ENCODE data around the gene ANKS1B.

The ANKS1B gene

DNA sequence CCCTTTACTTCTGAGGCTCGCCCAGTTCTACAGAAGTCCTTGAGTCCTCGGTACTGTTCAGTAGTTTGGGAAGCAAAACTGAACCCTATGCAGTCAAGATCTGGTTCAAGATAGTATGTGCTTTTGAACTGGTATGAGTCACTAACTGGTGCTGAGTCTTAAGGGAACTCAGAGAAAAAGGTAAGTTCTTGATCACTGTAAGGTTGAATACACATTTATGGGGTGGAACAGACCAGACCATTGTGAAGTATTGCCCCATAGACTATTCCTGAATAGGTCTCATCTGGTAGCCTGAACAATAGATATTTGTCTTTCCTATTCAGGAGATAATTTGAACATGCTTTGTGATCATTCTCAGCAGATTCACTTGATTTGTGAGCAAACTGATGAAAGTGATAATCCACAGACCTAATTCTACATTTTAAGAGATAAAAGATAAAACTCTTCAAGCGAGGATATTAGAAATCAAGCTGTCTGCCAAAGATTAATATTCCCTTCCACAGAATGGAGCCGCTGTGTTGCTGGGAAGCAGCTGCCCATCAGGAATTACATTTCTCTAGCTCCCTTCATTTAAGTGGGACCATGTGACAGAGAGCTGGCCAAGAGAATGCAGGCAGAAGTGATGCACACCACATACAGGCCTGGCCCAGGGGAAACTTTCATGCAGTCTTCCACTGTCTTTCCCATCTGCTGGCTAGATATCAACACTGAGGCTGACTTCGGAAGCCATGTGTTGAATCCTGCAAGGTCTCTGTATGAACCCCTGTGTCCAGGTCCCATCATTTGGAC, 707.0 kb downstream of the ANKS1B start:
- no peak for DNase-seq (ENCODE audit: low read depth)
- H3K4me3 ChIP-seq (ENCODE audit: control insufficient read depth, low read depth, low read length): no peak overlapping the region
- TF ChIP-seq, protein P1, sequence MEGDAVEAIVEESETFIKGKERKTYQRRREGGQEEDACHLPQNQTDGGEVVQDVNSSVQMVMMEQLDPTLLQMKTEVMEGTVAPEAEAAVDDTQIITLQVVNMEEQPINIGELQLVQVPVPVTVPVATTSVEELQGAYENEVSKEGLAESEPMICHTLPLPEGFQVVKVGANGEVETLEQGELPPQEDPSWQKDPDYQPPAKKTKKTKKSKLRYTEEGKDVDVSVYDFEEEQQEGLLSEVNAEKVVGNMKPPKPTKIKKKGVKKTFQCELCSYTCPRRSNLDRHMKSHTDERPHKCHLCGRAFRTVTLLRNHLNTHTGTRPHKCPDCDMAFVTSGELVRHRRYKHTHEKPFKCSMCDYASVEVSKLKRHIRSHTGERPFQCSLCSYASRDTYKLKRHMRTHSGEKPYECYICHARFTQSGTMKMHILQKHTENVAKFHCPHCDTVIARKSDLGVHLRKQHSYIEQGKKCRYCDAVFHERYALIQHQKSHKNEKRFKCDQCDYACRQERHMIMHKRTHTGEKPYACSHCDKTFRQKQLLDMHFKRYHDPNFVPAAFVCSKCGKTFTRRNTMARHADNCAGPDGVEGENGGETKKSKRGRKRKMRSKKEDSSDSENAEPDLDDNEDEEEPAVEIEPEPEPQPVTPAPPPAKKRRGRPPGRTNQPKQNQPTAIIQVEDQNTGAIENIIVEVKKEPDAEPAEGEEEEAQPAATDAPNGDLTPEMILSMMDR (conservative IDR thresholded peaks at IDR 0.05; ENCODE audit: control insufficient read depth, insufficient read depth, low read depth, low read length): no peak

DNA sequence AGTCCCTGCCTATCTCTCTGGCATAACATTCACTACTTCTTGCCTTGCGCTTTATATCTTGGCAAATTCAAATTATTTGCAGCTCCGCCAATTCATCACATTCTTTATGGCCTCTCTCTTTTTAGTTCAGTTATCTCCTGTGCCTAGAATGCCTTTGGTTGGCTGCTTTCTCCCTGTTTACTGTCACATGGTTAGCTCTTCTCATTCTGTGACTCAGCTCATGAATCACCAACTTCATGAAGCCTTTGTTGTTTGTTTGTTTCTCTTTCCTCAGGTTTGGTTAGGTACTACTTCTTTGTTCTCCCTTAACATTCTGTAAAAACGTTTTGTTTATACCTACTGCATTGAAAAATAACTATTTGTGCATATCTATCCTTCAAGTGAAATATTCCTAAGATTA, 713.7 kb downstream of the ANKS1B start:
- no peak for DNase-seq (ENCODE audit: low read depth)
- TF ChIP-seq, protein P1 (conservative IDR thresholded peaks at IDR 0.05; ENCODE audit: control insufficient read depth, insufficient read depth, low read depth, low read length): no peak
- H3K4me3 ChIP-seq (ENCODE audit: control insufficient read depth, low read depth, low read length): no peak overlapping the region

DNA sequence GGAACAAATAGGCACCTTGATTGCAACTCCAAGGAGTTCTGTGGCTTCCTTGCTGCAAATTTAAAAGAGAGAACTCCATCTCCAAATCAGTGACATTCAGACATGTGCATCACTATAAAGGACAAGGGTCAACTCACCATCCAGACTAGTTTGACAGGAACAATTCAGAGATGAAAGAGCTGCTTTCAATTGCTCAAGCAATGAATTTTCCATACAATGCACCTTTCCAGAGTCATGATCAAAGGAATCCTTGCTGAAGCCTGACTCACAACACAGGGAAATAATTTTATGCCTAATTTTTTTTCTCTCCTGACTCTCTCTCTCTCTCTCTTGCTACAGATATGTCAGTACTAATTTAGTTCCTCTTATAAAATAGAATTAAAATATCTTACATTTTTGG, 717.7 kb downstream of the ANKS1B start:
- DNase-seq (ENCODE audit: low read depth): no peak
- TF ChIP-seq, protein P1 (conservative IDR thresholded peaks at IDR 0.05; ENCODE audit: control insufficient read depth, insufficient read depth, low read depth, low read length): no peak

DNA sequence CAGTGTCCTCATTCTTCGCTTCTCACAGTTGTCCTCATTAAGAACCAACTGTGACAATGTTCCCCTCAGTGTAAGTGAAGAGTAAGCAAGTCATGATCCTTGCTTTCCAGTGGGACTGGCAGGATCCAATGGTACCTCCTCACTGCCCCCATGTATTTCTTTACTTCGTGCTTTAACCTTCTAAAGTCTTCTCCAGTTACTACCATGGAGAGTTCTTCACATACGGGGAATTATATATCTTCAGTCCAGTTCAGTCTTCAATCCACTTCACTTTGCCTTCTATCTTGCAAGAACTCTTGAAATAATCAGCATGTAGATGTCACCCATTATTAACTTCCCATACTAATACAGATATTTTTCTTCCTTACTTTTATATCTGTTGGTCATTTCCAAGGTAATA, 719.1 kb downstream of the ANKS1B start:
- DNase-seq (ENCODE audit: low read depth): no peak
- TF ChIP-seq, protein P1 (conservative IDR thresholded peaks at IDR 0.05; ENCODE audit: control insufficient read depth, insufficient read depth, low read depth, low read length): no peak
- H3K4me3 ChIP-seq (ENCODE audit: control insufficient read depth, low read depth, low read length): no peak overlapping the region

More for the DNA sequence above, 717.7 kb downstream of the ANKS1B start:
- no peak overlapping the region for H3K4me3 ChIP-seq (ENCODE audit: control insufficient read depth, low read depth, low read length)

DNA sequence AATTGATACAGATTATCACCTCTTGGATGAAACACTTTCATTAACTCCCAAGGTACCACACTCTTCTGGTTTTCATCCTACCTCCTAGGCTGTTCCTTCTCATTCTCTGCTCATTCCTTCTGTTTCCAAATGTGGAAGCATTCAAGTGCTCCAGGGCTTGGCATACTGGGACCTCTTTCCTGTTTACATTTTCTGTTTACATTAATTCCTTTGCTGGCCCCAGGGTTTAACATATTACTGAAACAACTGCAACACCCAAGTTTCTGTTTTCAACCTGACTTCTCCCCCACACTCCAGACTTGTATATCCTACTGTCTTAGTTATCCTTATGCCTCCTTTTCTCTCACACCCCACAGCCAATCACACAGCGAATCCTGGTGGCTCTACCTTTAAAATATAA, 723.5 kb downstream of the ANKS1B start:
- DNase-seq (ENCODE audit: low read depth): no peak
- no peak overlapping the region for H3K4me3 ChIP-seq (ENCODE audit: control insufficient read depth, low read depth, low read length)
- TF ChIP-seq, protein P1 (conservative IDR thresholded peaks at IDR 0.05; ENCODE audit: control insufficient read depth, insufficient read depth, low read depth, low read length): no peak

DNA sequence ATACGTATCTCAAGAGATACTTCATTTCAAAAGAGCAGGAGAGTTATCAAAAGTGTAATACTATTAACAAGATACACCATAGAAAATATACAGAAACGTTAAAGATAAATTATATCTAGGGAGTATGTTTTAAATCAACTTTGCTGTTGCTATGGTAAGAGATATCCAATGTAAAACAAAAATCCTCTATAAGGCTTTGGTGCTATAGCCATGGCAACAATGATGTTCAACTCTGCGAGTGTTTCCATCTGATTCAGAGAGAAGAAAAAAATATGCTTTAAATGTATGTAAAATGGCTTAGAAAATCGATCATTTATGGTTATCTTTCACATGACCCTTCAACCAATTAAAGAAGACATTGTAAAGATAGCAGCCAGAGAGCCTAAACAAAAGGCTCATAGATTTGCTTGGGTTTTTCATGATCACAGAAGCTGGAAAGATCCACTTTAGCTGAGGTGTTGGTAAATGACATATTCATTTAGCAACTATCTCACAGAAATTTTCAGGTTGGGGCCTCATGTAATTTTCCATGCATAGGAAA, 724.2 kb downstream of the ANKS1B start:
- no peak for DNase-seq (ENCODE audit: low read depth)
- TF ChIP-seq, protein P1 (conservative IDR thresholded peaks at IDR 0.05; ENCODE audit: control insufficient read depth, insufficient read depth, low read depth, low read length): no peak
- H3K4me3 ChIP-seq (ENCODE audit: control insufficient read depth, low read depth, low read length): no peak overlapping the region

Data from fibroblast of mammary gland (primary cell).